GM12874 (cell line): ENCODE measurements around the gene CYP11A1.

Experiments used
- CTCF ChIP-seq: IDR thresholded peaks from 2 replicates; pipeline ENCODE4 v1.5.1; 2011; ENCODE audit warnings: low read depth, mild to moderate bottlenecking, control low read depth, low read length, moderate library complexity; ENCODE audit not compliant: insufficient read depth

The CYP11A1 gene

GRCh38 chr15:74380361-74381189 lies 13.1 kb upstream of the CYP11A1 start:
- no peak for TF ChIP-seq CTCF

GRCh38 chr15:74378848-74379247 lies 11.4 kb upstream of the CYP11A1 start:
- no peak for TF ChIP-seq CTCF

GRCh38 chr15:74377831-74378766 lies 10.7 kb upstream of the CYP11A1 start:
- TF ChIP-seq CTCF, result no peak

- no peak for TF ChIP-seq CTCF
Observed at GRCh38 chr15:74376825-74377581, 9.6 kb upstream of the CYP11A1 start.

GRCh38 chr15:74376226-74376625 lies 8.8 kb upstream of the CYP11A1 start:
- TF ChIP-seq CTCF, result no peak

- TF ChIP-seq CTCF, result peak; percentile 74
Observed at GRCh38 chr15:74375303-74375693, 7.9 kb upstream of the CYP11A1 start.

GRCh38 chr15:74374648-74375302 lies 7.3 kb upstream of the CYP11A1 start:
- peak; percentile 26; the same call in 1 of the 2 replicates for TF ChIP-seq CTCF
